GM18499 (cell line): Measurements from ENCODE around the gene DNM1L.
"Not testable (repeated sequence)": the region's sequence is repeated elsewhere in the genome, so short reads cannot be mapped to it uniquely, and the experiment has no call there.

ENCODE experiments used
- ATAC-seq: cut with Tn5 transposase; IDR thresholded peaks from one replicate; pipeline ENCODE4 v1.9.1; 2021; ENCODE audit warnings: moderate number of reproducible peaks; ENCODE audit not compliant: insufficient read depth, unreplicated experiment

DNM1L gene

DNA sequence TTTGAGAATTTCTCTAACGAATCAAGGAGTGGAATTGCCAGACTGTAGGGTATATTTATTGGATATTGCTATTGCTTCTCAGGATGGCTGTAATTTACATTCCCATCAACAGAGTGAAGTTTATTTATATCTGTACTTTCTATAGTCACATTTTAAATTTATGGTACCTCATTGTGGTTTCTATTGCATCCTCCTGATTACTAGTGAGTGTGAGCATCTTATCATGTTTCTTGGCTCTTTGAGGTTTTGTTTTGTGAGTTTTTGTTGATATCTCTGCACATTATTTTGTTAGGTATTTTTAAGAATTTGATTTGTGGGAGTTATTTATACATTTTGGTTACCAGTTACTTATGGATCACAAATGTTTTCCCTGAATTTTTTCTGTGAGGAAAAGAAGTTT, 13.9 kb downstream of the DNM1L start:
- ATAC-seq: no peak

DNA sequence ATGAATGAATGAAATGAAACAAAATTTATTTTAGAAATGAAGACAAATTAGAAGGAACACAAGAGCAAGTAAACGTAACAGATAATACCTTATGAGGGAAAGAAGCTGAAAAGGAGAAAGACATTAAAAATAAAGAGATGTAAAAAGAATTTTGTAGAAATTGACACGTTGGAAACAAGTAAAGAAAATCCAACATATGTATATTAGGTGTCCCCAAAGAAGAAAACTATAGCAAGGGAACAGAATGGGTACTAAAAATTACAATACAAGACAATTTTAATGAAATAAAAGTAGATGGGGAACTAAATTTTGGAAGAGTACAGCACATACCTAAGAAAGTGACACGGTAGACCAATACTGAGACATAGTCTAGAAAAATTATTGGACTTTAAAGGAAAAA, 16.7 kb downstream of the DNM1L start:
- no peak for ATAC-seq

DNA sequence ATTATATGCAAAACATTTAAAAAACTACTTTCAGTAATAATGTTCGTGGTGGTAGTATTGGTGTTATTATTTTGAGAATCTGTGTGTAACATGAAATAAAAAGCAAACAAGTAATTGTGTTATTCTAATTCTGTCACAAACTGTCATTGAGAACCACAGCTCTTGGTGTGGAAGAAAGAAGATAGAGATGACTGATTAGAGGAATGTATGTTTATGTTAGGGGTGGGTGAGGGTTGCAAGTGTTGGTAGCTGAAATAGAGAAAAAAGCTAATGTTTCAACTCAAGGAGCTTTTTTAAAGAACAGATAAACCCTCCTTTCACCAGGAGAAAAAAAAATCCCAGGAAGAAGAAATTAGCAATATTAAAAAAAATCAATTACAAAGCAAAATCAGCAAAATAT, 18.3 kb downstream of the DNM1L start:
- ATAC-seq: no peak

DNA sequence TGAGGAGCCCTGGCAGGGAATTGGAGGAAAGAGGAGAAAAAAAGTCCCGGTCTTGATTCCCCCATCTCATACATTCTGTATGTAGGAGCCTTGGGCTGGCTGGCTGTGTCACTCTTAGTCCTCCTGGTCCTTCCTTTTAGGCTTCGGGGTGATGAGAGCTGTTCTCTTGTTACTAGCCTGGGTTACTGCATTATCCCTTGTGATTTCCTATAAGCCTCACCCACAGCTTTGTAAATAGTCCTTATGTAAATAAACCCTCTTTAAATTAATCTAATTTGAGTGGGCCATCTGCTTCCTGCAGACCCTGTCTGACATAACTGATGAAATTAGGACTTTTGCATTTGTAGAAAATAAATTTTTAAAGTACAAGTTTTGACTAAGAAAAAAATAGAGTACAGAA, 19.2 kb downstream of the DNM1L start:
- ATAC-seq: no peak

DNA sequence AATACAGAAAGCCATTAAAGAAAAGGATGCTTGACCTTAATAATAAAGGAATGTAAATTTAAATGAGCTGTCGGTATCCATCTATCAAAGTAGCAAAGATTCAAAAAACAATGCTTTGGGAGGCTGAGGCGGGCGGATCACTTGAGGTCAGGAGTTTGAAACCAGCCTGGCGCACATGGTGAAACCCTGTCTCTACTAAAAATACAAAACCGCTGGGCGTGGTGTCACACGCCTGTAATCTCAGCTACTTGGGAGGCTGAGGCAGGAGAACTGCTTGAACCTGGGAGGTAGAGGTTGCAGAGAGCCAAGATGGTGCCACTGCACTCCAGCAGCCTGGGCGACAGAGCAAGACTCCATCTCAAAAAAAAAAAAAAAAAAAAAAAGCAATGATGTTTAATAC, 20.3 kb downstream of the DNM1L start:
- ATAC-seq: not testable (repeated sequence)

- no peak for ATAC-seq
Measured at GRCh38 chr12:32702473-32702872, 23.4 kb downstream of the DNM1L start.

DNA sequence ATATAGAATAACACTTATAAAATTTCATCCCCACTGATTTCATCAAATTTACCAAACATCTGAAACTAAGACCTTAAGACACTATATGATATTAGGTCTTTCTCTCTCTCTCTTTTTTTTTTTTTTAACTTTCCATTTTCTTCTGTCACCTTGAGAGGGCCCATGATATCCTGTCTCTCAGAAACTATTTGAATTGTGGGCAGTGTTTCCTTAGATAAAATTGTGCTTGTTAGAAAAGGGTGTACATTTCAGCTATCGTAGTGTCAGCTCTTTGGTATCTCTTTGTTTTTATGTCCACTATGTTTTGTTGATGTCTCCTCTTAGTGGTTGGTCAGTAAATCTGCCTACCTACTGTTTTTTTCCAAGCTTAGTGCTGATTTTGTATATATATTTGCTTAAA, 23.8 kb downstream of the DNM1L start:
- no peak for ATAC-seq

- ATAC-seq: no peak
Measured at GRCh38 chr12:32705783-32706182, 26.7 kb downstream of the DNM1L start.

GRCh38 chr12:32706335-32707024, 27.4 kb downstream of the DNM1L start:
- ATAC-seq: no peak

GRCh38 chr12:32708926-32709325, 29.8 kb downstream of the DNM1L start:
- no peak for ATAC-seq

GRCh38 chr12:32714772-32715171, 35.7 kb downstream of the DNM1L start:
- no peak for ATAC-seq

DNA sequence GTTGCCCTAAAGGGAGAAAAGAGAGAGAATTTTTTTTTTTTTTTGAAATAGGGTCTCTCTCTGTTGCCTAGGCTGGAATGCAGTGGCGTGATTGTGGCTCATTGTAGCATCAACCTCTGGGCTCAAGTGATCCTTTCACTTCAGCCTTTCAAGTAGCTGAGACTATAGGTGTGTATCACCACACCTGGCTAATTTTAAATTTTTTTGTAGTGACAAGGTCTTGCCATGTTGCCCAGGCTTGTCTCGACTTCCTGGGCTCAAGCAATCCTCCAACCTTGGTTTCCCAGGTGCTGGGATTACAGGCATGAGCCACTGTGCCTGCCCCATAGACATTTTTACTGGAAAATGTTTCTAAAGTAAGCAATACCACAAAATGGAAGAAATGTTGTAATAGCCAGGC, 39.8 kb downstream of the DNM1L start:
- no peak for ATAC-seq

- not testable (repeated sequence) for ATAC-seq
Measured at GRCh38 chr12:32725308-32725707, 46.2 kb downstream of the DNM1L start.

- ATAC-seq: no peak
Measured at GRCh38 chr12:32726286-32726685, 47.2 kb downstream of the DNM1L start.

DNA sequence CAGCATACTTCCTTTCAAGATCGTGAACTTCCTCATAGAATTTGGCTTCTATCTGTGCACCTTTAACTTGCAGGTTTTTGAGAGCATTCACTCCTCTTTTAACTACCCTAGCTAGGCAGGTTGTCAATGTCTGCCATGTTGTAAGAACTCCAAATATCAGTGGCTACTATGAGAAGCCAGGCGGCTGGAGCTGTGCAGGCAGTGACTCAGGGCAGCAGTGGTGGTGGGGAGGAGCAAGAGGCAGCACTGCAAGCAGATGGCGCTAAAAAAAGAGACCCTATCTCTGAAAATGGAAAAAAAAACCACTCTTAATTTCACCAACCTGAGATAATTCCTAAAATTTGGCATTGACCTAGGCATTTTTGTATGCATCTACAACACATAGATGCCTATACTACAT, 48.1 kb downstream of the DNM1L start:
- no peak for ATAC-seq

GRCh38 chr12:32734952-32735351, 55.9 kb downstream of the DNM1L start:
- ATAC-seq: no peak

DNA sequence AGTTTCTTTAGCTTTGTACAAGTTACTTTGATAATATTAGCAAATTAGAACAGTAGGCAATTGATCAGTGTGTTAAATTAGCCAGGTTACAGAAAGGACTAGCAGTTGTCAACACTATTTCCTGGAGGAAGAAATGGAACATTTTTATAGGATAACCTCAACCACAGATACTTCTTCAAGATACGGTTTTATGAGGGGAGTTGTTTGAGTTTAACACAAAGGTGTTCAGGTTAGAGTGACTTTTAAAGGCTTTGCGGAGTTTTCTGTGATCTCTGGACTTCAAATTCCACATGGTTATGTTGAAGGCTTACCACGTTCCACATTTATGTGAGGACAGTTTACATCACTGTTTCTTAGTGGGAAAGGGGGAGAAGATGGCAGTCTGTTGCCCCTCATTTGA, 57.3 kb downstream of the DNM1L start:
- ATAC-seq: no peak

DNA sequence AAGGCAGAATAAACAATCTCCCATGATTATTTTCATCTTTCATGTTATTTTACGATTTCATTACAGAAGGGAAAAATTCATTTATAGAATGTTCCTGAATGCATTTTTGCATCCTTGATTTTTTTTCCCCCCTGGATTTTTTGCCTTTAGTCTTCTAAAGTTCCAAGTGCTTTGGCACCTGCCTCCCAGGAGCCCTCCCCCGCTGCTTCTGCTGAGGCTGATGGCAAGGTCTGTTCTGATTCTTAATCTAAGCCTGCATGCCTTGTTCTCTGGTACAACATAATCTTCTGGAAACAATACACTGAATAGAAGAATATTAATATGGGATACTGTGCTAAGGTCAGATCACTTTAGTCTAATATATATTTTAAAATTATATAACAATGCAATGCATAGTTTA, 58.6 kb downstream of the DNM1L start:
- no peak for ATAC-seq

GRCh38 chr12:32739279-32739678, 60.2 kb downstream of the DNM1L start:
- ATAC-seq: no peak

DNA sequence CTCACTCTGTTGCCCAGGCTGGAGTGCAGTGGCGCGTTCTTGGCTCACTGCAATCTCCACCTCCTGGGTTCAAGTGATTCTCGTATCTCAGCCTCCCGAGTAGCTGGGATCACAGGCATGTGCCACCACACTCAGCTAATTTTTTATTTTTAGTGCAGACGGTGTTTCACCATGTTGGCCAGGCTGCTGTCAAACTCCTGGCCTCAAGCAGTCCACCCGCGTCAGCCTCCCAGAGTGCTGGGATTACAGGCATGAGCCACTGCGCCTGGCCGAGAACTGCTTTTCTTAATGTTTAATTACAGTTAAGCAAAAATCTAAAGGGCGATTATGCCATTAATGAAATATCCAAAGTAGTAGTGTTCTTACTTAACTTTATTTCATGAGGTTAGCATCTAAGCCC, 63.0 kb downstream of the DNM1L start:
- no peak for ATAC-seq

- ATAC-seq: no peak
Measured at GRCh38 chr12:32743264-32743663, 64.2 kb downstream of the DNM1L start.

GRCh38 chr12:32753605-32754004, 74.5 kb downstream of the DNM1L start:
- no peak for ATAC-seq

DNA sequence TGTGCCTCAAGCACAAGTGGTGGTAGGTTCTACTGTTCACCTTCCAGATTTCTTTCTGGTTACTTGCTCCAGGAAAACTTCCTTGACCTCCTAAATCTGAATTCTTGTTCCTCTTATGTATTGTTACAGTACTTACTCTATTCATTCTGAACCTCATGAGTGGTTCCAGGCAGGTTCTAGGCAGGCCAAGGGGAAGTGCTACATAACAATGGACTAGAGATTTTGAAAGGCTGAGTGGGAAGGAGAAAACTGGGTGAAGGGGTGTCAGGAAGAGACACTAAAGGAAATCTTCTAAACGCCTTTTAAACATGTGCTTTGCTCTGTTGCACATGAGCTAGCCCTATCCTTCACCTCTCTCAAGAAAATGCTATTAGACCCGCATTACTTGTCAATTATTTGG, 75.0 kb downstream of the DNM1L start:
- ATAC-seq: no peak
